GM12874 (cell line): ENCODE measurements around the gene TGM5.
A peak's percentile ranks its signal among the peaks of the same experiment; 100 is the strongest.

Source experiments
- TF ChIP-seq, protein P1 (sequence below): IDR thresholded peaks from 2 replicates; pipeline ENCODE4 v1.5.1; 2011; ENCODE audit warnings: low read depth, mild to moderate bottlenecking, control low read depth, low read length, moderate library complexity; ENCODE audit not compliant: insufficient read depth

The TGM5 gene

DNA sequence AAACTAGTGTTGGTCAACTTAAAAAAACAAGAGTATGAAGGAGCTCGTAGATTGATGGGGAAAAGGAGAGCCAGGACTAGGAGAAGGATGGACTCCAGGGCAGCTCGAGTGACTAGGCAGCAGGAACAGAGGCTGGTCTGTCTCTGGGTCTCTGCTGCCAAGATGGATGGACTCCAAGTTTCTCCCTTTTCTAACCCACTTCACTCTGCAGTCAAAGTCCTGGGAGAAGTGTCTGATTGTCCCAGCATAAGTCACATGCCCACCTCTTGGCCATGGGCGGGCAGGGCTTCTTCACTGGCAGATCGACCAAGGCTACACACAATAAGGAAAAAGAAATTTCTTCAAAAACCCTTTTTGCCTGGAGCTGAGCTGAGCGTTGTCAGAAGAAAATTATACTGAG lies 36.8 kb downstream of the TGM5 start:
- TF ChIP-seq, protein P1, sequence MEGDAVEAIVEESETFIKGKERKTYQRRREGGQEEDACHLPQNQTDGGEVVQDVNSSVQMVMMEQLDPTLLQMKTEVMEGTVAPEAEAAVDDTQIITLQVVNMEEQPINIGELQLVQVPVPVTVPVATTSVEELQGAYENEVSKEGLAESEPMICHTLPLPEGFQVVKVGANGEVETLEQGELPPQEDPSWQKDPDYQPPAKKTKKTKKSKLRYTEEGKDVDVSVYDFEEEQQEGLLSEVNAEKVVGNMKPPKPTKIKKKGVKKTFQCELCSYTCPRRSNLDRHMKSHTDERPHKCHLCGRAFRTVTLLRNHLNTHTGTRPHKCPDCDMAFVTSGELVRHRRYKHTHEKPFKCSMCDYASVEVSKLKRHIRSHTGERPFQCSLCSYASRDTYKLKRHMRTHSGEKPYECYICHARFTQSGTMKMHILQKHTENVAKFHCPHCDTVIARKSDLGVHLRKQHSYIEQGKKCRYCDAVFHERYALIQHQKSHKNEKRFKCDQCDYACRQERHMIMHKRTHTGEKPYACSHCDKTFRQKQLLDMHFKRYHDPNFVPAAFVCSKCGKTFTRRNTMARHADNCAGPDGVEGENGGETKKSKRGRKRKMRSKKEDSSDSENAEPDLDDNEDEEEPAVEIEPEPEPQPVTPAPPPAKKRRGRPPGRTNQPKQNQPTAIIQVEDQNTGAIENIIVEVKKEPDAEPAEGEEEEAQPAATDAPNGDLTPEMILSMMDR = no peak

DNA sequence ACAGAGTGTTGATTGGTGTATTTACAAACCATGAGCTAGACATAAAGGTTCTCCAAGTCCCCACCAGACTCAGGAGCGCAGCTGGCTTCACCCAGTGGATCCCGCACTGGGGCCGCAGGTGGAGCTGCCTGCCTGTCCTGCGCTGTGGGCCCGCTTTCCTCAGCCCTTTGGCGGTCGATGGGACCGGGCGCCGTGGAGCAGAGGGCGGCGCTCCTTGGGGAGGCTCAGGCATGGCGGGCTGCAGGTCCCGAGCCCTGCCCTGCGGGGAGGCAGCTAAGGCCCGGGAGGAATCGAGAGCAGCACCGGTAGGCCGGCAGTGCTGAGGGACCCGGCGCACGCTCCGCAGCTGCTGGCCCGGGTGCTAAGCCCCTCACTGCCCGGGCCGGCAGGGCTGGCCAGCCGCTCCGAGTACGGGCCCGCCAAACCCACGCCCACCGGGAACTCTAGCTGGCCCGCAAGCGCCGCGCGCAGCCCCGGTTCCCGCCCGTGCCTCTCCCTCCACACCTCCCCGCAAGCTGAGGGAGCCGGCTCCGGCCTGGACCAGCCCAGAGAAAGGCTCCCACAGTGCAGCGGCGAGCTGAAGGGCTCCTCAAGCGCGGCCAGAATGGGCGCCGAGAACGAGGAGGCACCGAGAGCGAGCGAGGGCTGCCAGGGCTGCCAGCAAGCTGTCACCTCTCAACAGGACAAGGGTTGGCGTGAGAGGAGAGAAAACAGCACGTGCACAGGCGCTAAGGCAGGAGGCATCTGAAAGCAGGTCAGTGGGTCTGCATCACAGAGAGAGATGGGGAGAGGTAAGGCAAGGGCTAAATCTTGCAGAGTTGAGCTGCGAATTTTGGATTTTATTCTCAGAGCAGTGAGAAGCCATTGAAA lies 40.1 kb downstream of the TGM5 start:
- TF ChIP-seq, protein P1 = no peak

DNA sequence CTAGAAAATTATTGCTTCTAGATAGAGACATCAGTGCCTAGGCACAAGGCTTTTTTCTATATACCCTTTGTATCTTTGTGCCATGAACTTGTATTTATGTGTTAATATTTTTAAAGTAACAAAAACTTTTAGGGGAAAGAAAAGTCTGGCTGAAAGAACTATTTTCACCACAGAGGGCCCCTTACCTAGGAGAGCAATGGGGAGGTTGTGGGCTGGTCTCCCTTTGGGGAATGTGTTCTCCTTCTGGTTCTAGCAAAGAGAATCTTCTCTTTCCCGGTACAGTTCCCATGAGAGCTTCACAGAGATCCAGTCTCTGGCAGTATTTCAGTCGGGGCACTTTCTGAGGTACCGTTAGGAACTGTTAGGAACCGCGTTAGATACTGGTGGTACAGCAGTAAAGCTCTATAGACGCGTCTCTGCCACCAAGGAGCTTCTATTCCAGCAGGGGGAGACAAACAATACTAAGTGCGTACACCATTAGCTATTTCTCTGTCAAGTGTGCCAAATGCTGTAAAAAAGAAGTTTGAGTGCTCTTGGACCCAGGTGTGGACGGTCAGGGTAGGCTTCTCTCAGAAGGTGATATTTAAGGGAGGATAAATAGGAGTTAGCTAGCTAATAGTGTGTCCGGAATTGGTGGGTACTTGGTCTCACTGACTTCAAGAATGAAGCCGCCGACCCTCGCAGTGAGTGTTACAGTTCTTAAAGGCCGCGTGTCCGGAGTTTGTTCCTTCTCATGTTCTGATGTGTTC lies 41.4 kb downstream of the TGM5 start:
- TF ChIP-seq, protein P1 = peak; percentile 67

DNA sequence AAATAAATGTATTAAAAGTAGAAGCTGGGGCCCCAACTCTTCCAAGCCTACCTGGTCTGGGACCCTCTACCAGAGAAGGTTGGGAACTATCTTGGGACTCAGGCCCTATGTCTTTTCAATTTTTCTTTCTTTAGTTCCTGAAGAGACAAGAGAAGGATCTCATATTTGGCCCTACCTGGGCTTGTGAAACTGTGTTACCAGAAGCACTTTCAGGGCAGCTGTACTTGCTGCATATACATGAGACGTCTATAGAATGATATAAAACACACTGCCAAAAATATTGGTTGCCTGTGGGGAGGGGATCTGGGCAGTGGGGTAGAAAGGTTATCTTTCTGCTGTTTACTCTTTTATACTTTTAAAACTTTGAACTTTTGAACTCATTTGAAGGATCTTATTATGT lies 45.3 kb downstream of the TGM5 start:
- TF ChIP-seq, protein P1 = no peak

DNA sequence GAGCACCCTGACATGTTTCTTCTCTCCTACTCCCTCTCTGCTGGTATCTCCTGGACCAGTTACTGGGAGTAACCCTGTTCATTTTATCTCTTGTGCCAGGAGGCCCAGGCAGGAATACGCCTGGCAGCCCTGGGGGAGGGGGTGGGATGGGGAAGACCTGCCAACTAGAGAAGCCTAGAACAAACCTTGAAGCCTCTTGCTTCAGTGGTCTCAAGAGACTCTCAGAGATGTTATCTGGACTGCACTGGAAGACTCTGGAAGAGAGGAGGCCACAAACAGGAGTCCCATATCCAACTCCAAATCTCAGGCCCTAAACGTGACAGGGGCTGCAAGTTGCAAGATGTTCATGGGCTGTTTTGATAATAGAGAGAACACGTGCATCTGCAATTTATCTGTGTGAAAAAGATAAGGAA lies 45.7 kb downstream of the TGM5 start, which contains the start of gene EPB42:
TSS of gene EPB42 (minus strand) at position 28 of the 413 bp plus-strand sequence. CDS start 193 bp downstream, outside the sequence.
- TF ChIP-seq, protein P1 = no peak

DNA sequence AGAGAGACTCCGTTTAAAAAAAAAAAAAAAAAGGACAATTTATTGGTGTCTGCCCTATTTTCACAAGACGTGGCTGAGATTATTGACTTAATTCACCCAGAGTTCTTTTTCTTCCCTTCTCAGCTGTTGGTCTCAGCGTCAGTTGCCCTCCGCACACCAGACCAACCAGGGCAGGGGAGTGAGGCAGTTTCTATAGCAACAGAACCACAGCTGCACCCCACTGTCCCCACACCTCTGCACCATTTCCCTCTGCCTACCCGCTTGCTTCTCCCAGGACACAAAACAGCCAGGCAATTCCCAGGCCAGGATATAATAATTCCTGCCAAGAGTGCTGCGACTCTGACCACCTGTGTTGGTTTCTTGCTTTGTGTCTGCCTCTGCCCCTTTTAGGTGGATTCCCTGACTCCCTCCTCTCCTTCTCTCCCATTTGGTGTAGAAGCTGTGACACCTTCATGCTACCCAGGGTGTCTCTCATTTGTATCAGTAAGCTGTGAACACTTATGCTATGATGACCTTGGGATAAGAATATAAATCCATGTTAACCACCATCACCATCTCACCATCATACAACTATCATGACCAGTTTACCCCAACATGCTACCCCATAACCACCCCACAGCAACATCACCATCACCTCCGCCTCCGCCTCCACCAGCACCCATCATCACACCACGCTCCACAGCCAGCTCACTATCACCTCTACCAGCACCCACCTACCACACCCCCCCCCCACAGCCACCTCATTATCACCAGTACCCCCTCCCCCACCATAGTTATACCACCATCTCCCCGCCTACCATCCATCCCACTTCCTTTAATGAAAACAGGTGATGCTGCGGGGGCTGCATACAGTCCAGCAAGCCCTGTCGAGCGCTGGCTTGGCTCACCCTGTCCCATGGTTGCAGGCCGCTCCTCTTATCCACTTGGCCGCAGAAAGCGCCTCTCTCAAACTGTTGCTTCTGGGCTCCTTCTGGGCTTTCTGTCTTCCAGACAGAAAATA lies 46.5 kb downstream of the TGM5 start:
- TF ChIP-seq, protein P1 = no peak
